ENCODE data around the gene TMEM233. TPM values are rescaled to one million over a fixed set of nuclear protein-coding genes. Genes with fewer than 3 reads are reported as not detected.

TMEM233 gene
- total RNA-seq, 4 donors from 2014 or later: 0.17 to 0.91 (median 0.46) TPM

DNA sequence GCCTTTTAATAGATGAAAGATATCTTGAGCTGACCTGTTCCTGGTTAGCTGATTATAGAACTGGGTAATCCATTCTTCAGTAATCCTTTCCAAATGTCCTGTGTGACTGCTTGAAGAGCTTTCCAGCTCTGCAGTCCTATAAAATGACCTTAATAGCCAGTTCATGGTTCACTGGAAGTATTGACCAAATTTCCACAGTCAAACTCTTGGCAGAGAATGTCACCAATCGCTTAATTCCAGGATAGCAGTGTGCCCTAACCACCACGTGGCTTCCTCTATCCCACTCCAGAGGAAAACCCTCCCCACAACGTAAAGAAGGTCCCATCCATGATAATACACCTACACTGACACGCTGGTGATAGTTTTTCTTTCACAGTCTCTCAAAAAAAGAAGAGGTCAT, 91.8 kb downstream of the TMEM233 start:
- WGBS: 93% methylated on average over 4 of the region's 4 CpGs
- Histone ChIP-seq H3K4me1 (peaks cover 0 to 20% (median 0%) of the 10 kb centered on the region in 4 donors), H3K36me3 (peaks cover 14 to 33% (median 18%) of the 10 kb centered on the region in 4 donors), H3K27me3 (no peaks in the 10 kb centered on the region), H3K27ac (replicated peaks in 1 of 4) (no peak overlapping the region), H3K4me3 (no peak overlapping the region), H3K9me3 (no peaks in the 10 kb centered on the region)
- DNase-seq (ENCODE audit: extremely low spot score): no peak
- intact Hi-C loops (cut with DNase I): no loop called here
- TF ChIP-seq, protein P1, sequence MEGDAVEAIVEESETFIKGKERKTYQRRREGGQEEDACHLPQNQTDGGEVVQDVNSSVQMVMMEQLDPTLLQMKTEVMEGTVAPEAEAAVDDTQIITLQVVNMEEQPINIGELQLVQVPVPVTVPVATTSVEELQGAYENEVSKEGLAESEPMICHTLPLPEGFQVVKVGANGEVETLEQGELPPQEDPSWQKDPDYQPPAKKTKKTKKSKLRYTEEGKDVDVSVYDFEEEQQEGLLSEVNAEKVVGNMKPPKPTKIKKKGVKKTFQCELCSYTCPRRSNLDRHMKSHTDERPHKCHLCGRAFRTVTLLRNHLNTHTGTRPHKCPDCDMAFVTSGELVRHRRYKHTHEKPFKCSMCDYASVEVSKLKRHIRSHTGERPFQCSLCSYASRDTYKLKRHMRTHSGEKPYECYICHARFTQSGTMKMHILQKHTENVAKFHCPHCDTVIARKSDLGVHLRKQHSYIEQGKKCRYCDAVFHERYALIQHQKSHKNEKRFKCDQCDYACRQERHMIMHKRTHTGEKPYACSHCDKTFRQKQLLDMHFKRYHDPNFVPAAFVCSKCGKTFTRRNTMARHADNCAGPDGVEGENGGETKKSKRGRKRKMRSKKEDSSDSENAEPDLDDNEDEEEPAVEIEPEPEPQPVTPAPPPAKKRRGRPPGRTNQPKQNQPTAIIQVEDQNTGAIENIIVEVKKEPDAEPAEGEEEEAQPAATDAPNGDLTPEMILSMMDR (IDR thresholded peaks at IDR 0.05): no peak
- TF ChIP-seq EP300 (IDR thresholded peaks at IDR 0.05): no peak
- no peak for TF ChIP-seq POLR2A (IDR thresholded peaks at IDR 0.05; ENCODE audit: low read depth)
- no peak for TF ChIP-seq POLR2AphosphoS5 (IDR thresholded peaks at IDR 0.05)

DNA sequence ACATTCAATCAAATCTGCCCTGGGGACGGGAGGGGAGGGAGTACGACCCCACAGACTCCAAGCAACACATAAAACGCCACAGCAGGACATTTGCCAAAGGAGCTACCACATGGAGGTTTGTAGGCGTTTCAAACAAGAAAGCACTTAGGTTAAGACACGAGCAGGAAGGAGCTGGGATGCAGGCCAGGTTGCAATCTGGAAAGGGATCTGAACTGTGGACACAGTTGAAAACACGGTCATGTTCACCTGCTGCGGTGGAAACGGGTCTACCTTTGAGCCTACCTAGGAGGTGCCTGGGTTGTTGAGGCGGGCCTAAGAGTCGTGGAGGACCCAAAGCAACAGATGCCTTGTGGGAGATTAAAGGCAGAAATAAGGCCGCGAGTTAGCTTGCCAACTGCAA, 92.8 kb downstream of the TMEM233 start:
- Histone ChIP-seq H3K4me3 (no peak overlapping the region), H3K36me3 (peaks cover 6 to 23% (median 8%) of the 10 kb centered on the region in 4 donors), H3K4me1 (peaks cover 0 to 20% (median 0%) of the 10 kb centered on the region in 4 donors), H3K27ac (replicated peaks in 1 of 4) (no peak overlapping the region), H3K27me3 (no peaks in the 10 kb centered on the region), H3K9me3 (no peaks in the 10 kb centered on the region)
- intact Hi-C loops (cut with DNase I): no loop called here
- WGBS: 84% methylated on average over 12 of the region's 12 CpGs
- no peak for DNase-seq (ENCODE audit: extremely low spot score)
- TF ChIP-seq POLR2AphosphoS5 (IDR thresholded peaks at IDR 0.05) (no peak), POLR2A (IDR thresholded peaks at IDR 0.05; ENCODE audit: low read depth) (no peak), EP300 (IDR thresholded peaks at IDR 0.05) (no peak)
- TF ChIP-seq, protein P1 (IDR thresholded peaks at IDR 0.05): no peak

DNA sequence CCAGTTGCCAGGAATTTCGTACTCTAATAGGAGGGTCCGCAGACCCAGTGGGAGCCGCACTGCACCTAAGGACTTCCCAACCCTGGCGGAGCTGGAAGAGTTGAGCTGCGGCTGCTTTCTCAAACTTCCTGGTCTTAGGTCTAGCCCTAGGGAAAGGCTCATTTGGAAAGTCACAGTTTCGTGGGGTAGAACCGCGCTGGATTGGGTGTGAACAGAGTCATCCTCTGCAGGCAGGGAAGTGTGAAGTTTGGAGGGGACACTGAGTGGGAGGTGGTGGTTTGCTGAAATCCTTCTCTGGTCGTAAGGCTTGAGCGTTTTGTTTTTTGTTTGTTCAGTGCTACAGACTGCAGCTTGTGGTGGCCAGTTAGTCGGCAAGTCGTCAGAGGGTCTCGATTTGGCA, 93.2 kb downstream of the TMEM233 start:
- Histone ChIP-seq H3K4me3 (no peak overlapping the region), H3K9me3 (no peaks in the 10 kb centered on the region), H3K4me1 (peaks cover 0 to 20% (median 0%) of the 10 kb centered on the region in 4 donors), H3K27ac (replicated peaks in 1 of 4) (no peak overlapping the region), H3K36me3 (peaks cover 2 to 19% (median 4%) of the 10 kb centered on the region in 4 donors), H3K27me3 (no peaks in the 10 kb centered on the region)
- no peak for DNase-seq (ENCODE audit: extremely low spot score)
- 86% methylated on average over 13 of the region's 13 CpGs for WGBS
- TF ChIP-seq, protein P1 (IDR thresholded peaks at IDR 0.05): no peak
- TF ChIP-seq POLR2AphosphoS5 (IDR thresholded peaks at IDR 0.05): no peak
- no peak for TF ChIP-seq POLR2A (IDR thresholded peaks at IDR 0.05; ENCODE audit: low read depth)
- intact Hi-C loops (cut with DNase I): no loop called here

DNA sequence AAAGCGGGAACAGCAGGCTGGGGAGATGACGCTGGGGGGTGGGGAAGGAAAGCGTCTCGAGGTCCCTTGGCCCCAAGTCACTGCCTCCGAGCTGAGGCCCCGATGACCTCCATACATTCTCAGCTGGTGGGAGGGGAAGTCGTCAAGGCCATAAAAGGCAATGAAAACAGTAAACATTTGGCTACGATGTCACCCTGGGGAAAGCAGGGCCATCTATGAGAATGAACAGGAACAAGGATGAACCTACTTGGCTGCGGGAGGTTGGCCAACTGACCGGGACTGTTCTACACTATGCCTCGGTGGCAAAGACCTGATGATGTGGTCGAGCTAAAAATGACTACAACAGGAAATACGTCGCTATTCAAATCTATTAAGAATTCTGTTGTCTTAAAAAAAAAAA, 93.8 kb downstream of the TMEM233 start:
- peaks cover 0 to 14% (median under 1%) of the 10 kb centered on the region in 4 donors for H3K36me3 ChIP-seq
- no peaks in the 10 kb centered on the region for H3K27me3 ChIP-seq
- no peak overlapping the region for H3K4me3 ChIP-seq
- intact Hi-C loops (cut with DNase I): no loop called here
- DNase-seq (ENCODE audit: extremely low spot score): no peak
- TF ChIP-seq, protein P1 (IDR thresholded peaks at IDR 0.05): no peak
- TF ChIP-seq POLR2AphosphoS5 (IDR thresholded peaks at IDR 0.05): no peak
- TF ChIP-seq EP300 (IDR thresholded peaks at IDR 0.05): no peak
- TF ChIP-seq POLR2A (IDR thresholded peaks at IDR 0.05; ENCODE audit: low read depth): no peak
- peaks cover under 1 to 23% (median 4%) of the 10 kb centered on the region in 4 donors for H3K4me1 ChIP-seq
- no peaks in the 10 kb centered on the region for H3K9me3 ChIP-seq
- WGBS: 73% methylated on average over 14 of the region's 14 CpGs
- no peak overlapping the region for H3K27ac ChIP-seq (replicated peaks in 1 of 4)

DNA sequence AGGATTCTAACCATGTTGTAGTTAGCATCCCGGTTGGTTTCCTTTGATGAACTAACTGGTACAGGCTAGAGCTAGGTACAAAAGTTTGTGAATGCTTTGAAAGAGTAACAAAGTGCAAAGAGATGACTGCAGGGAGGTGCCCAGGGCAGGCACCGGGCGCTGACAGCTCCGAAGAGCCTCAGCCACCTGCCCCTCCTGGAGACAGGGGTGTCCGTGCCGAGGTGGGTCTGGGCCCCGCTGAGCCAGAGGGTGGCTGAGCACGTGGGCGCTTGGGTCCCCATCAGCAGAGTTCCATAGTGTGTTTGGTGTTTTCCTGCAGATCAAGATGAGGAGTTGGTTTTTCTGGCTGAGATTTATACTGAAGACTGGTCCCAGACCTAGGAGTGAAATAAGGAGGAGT, 94.3 kb downstream of the TMEM233 start:
- Histone ChIP-seq H3K27ac (replicated peaks in 1 of 4) (no peak overlapping the region), H3K4me1 (peaks cover 6 to 23% (median 8%) of the 10 kb centered on the region in 4 donors), H3K9me3 (no peaks in the 10 kb centered on the region), H3K36me3 (peaks cover 0 to 14% (median 0%) of the 10 kb centered on the region in 4 donors), H3K4me3 (no peak overlapping the region), H3K27me3 (no peaks in the 10 kb centered on the region)
- intact Hi-C loops (cut with DNase I): no loop called here
- TF ChIP-seq EP300 (IDR thresholded peaks at IDR 0.05): no peak
- TF ChIP-seq, protein P1 (IDR thresholded peaks at IDR 0.05): no peak
- TF ChIP-seq POLR2A (IDR thresholded peaks at IDR 0.05; ENCODE audit: low read depth): no peak
- TF ChIP-seq POLR2AphosphoS5 (IDR thresholded peaks at IDR 0.05): no peak
- no peak for DNase-seq (ENCODE audit: extremely low spot score)
- WGBS: 93% methylated on average over 9 of the region's 9 CpGs
